ENCODE data around the gene ZAP70.

The ZAP70 gene

DNA sequence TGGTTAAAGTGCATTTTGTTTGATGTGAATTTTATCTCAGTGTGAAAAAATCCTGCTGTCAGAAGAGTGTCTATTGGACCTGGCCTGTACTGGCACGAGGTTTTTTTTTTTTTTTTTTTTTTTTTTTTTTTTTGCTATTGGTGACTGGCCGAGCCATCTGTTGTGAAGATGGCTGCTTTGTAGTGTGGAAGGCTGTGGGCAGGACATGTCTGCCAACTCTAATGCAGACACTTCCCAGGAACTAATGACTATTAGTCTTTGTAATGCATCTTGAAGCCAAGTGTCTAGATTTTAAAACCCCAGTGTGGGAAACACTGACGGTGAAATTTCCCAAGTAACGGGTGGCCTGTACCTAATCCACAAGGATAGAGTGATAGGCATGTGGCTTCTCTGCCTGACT is 34.3 kb downstream of the ZAP70 start:
- no peak for DNase-seq (ENCODE audit: extremely low read depth in 1 of 2, low read depth in 1 of 2)

GRCh38 chr2:97749581-97749980 is 36.2 kb downstream of the ZAP70 start:
- no peak for DNase-seq (ENCODE audit: extremely low read depth in 1 of 2, low read depth in 1 of 2)

DNA sequence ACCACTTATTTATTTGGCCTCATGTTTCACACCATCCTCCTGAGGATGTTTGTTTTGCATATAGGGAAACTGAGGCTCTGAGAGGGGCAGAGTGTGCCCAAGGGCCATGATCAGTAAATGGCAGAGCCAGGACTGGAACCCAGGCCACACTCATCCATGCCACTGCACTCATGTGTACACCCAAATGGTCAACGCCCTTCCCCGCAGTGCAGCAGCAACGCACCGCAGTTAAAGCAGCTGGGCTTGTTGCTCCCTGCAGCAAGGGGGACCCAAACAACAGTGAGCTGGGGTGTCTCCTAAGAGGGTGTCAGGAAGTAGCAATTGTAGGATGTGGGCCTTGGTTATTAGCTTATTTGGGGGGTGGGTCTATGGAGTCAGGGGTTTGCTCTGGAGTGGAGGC is 36.6 kb downstream of the ZAP70 start:
- no peak for DNase-seq (ENCODE audit: extremely low read depth in 1 of 2, low read depth in 1 of 2)

DNA sequence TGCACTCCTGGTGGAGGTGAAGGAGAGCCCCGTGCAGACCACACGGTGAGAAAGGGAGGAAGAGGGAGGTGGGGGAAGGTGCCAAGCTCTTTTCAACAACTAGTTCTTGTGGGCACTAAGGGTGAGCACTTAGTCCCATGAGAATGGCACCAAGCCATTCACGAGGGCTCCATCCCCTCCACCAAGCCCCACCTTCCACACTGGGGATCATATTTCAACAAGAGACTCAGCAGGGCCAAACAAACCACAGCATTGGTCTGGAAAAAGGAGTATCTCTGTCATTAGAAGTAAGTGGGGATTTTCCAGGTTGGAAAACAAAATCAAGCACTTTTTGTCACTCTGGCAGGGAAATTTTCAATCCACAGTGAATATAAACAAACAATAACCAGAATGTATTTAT is 38.4 kb downstream of the ZAP70 start:
- DNase-seq (ENCODE audit: extremely low read depth in 1 of 2, low read depth in 1 of 2) = no peak

DNA sequence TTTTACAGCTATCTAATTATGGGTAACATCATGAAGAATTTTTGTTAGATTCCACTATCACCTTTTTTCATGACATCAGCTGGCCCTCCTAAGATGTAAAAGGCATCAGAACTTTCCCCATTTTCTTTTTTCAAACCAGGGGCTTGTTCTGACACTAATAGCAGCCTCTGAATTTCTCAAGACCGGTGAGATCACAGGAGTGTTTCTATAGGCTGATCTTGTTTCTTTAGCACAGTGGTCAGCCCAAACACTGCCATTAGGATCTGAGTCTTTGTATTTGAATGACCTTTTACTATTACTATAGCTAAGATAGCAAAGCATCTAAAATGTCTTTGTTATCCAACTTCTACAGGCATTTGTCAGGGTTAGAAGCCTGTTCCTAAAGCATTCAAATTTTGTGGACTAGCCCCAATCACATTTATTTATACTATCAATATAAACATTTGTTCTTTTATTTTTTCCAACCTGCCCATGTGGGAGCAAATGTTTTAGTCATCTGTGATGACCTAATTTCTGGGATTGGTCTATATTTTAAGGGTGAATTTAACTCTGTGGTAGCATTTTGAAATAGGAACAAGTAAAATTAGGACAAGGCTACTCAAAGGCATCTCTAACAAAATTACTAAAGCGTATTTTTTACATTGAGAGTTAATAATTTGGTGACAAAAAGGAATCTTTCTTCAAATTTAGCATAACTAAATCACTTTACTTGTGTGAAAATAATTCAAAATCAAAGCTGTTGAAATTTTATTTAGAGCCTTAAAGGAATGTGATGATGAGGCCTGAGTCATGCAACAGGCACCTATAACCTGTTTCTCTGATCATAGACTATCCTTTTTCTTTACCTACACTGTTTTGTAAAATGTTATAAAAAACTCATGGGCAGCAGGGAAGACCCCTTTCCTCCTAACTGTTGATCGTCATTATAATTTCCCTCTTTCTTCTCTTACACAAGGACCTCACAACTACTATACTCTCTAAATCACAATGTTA is 39.3 kb downstream of the ZAP70 start:
- no peak for DNase-seq (ENCODE audit: extremely low read depth in 1 of 2, low read depth in 1 of 2)

DNA sequence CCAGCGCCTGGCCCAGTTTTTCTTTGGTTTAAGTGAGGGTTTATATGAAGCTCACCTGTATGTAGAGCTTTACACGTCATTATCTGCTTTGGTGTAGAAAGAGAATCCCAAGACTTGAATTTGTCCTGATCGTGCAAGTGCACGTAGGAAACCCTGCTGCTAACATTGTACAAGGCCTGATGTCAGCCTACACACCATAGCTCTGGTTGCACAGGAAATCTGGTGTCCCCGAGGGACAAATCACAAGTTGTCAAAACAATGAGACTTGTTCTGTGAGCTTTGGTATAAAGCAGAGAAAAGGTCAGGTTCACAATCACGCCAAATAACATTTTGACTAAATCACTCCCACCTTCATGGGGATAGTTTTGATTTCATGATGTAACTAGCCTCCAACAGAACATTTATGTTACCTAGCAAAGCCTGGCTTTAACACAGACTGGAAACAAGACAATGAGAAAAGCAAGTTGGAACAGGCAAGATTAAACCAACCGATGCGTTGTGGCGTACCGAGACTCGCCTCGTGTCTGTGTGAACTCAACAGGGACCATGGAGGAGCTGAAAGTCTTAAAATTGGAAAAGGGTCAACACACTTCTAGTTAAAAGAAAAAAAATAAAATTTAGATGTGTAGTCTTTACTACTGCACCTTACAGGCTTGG is 41.4 kb downstream of the ZAP70 start:
- no peak for DNase-seq (ENCODE audit: extremely low read depth in 1 of 2, low read depth in 1 of 2)

DNA sequence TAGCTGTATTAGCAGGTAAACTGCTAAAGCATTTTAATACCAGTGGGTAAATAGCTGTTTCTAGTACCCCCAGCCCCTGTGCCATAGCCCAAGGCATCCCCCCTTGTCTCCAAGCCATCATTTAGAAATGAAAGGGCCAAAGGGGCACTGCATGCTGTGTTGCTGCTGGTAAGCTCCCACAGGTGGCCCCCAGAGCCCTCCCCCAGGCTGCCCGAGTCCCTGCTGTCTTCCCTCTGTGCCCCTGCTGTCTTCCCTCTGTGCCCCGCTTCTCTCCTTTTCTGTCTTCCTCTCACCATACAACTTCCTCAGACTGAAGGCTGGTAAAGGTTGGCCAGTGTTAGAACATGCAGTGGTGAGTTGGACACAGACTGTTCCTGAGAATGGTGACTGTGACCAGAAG is 42.1 kb downstream of the ZAP70 start:
- no peak for DNase-seq (ENCODE audit: extremely low read depth in 1 of 2, low read depth in 1 of 2)

- no peak for DNase-seq (ENCODE audit: extremely low read depth in 1 of 2, low read depth in 1 of 2)
Observed at GRCh38 chr2:97757062-97757461, 43.7 kb downstream of the ZAP70 start.

- DNase-seq (ENCODE audit: extremely low read depth in 1 of 2, low read depth in 1 of 2) = no peak
Observed at GRCh38 chr2:97758131-97758705, 44.8 kb downstream of the ZAP70 start.

GRCh38 chr2:97759727-97760407 is 46.5 kb downstream of the ZAP70 start:
- DNase-seq (ENCODE audit: extremely low read depth in 1 of 2, low read depth in 1 of 2) = no peak

GRCh38 chr2:97760480-97761049 is 47.2 kb downstream of the ZAP70 start:
- DNase-seq (ENCODE audit: extremely low read depth in 1 of 2, low read depth in 1 of 2) = no peak

DNA sequence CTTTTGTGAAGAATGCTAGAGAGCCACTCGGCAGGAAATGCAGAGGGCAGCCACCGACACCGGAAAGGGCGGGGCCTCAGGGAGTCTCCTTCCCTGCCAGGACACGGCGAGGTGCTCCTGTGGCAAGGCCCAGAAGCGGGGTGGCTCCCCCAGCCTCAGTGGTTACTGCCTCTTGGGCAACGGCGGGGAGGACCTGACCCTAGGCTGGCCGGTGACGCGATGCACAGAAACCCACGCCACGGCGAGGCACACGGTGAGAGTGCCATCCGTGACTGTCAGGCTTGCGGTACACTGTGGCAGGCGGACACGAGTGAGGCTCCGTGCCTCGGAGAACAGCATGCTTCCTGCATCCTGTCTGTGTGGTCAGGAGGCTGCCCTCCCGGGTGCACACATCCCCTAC is 47.8 kb downstream of the ZAP70 start:
- peak in 1 of 2 donors; percentile 39 for DNase-seq (ENCODE audit: extremely low read depth in 1 of 2, low read depth in 1 of 2)

GRCh38 chr2:97763176-97763845 is 49.9 kb downstream of the ZAP70 start:
- no peak for DNase-seq (ENCODE audit: extremely low read depth in 1 of 2, low read depth in 1 of 2)

DNA sequence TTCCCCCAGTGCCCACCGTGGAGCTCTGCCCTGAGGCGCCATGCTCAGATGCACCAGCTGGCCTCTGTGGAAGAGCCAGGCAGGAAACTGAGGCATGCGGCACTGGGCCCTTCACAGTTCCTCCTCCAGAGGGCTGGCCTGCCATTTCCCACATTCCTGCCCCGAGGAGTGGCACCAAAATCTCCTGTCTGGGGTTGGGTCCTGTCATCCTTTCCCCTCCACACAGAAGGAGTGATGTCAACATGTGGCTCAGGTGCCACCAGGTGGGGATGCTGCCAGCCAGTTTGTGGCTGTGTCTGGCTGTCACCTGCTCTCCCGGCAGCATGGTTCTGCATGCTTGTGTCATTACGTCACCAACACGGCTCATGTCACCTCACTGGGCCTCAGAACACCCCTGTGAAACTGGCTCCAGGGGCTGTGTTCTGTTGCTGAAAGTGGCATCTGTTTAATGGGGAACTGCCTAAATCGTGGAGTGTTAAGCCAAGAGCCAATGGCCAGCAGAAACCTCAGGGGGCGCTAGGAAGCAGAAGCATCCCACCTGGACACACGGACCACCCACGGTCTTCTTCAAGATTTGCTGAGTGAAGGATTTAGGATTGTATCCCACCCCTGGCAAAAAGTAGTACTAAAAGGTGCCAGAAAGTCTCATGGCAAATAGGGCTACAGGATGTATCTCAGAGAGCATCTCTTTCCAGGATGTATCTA is 51.3 kb downstream of the ZAP70 start:
- DNase-seq (ENCODE audit: extremely low read depth in 1 of 2, low read depth in 1 of 2) = no peak

- no peak for DNase-seq (ENCODE audit: extremely low read depth in 1 of 2, low read depth in 1 of 2)
Observed at GRCh38 chr2:97765933-97766332, 52.6 kb downstream of the ZAP70 start.

- no peak for DNase-seq (ENCODE audit: extremely low read depth in 1 of 2, low read depth in 1 of 2)
Observed at GRCh38 chr2:97766567-97766966, 53.2 kb downstream of the ZAP70 start.

- no peak for DNase-seq (ENCODE audit: extremely low read depth in 1 of 2, low read depth in 1 of 2)
Observed at GRCh38 chr2:97769308-97769707, 55.9 kb downstream of the ZAP70 start.

- DNase-seq (ENCODE audit: extremely low read depth in 1 of 2, low read depth in 1 of 2) = no peak
Observed at GRCh38 chr2:97769711-97770110, 56.3 kb downstream of the ZAP70 start.

- DNase-seq (ENCODE audit: extremely low read depth in 1 of 2, low read depth in 1 of 2) = no peak
Observed at GRCh38 chr2:97770445-97770844, 57.1 kb downstream of the ZAP70 start.

- DNase-seq (ENCODE audit: extremely low read depth in 1 of 2, low read depth in 1 of 2) = no peak
Observed at GRCh38 chr2:97774425-97774824, 61.0 kb downstream of the ZAP70 start.

Measured in activated CD8-positive, alpha-beta memory T cell treated with anti-CD3 and anti-CD28 coated beads for 1 hour (primary cell).